ENCODE results near the gene CDH23.
"Not testable (repeated sequence)": the region's sequence is repeated elsewhere in the genome, so short reads cannot be mapped to it uniquely, and the experiment has no call there.

CDH23 gene

GRCh38 chr10:71396711-71397295, at the start of gene CDH23:
Gene CDH23 (plus strand): TSS chr10:71396920. CDS start chr10:71439832, 42,912 bp downstream.
- DNase-seq (ENCODE audit: low read depth): no peak

GRCh38 chr10:71347587-71348395, 48.9 kb upstream of the CDH23 start:
- DNase-seq (ENCODE audit: low read depth): no peak

GRCh38 chr10:71348850-71349249, 47.9 kb upstream of the CDH23 start:
- DNase-seq (ENCODE audit: low read depth): no peak

- no peak for DNase-seq (ENCODE audit: low read depth)
Observed at GRCh38 chr10:71349406-71349805, 47.3 kb upstream of the CDH23 start.

- DNase-seq (ENCODE audit: low read depth): no peak
Observed at GRCh38 chr10:71351087-71351486, 45.6 kb upstream of the CDH23 start.

- no peak for DNase-seq (ENCODE audit: low read depth)
Observed at GRCh38 chr10:71351628-71352319, 44.9 kb upstream of the CDH23 start.

- DNase-seq (ENCODE audit: low read depth): no peak
Observed at GRCh38 chr10:71353639-71354038, 43.1 kb upstream of the CDH23 start.

- no peak for DNase-seq (ENCODE audit: low read depth)
Observed at GRCh38 chr10:71354776-71355175, 41.9 kb upstream of the CDH23 start.

GRCh38 chr10:71355886-71356285, 40.8 kb upstream of the CDH23 start:
- DNase-seq (ENCODE audit: low read depth): no peak

GRCh38 chr10:71357792-71358265, 38.9 kb upstream of the CDH23 start:
- DNase-seq (ENCODE audit: low read depth): no peak

- no peak for DNase-seq (ENCODE audit: low read depth)
Observed at GRCh38 chr10:71358277-71358676, 38.4 kb upstream of the CDH23 start.

GRCh38 chr10:71358906-71359305, 37.8 kb upstream of the CDH23 start:
- DNase-seq (ENCODE audit: low read depth): not testable (repeated sequence)

- no peak for DNase-seq (ENCODE audit: low read depth)
Observed at GRCh38 chr10:71359364-71360046, 37.2 kb upstream of the CDH23 start.

GRCh38 chr10:71360735-71361134, 36.0 kb upstream of the CDH23 start:
- DNase-seq (ENCODE audit: low read depth): no peak

GRCh38 chr10:71361581-71361980, 35.1 kb upstream of the CDH23 start:
- DNase-seq (ENCODE audit: low read depth): no peak

GRCh38 chr10:71362141-71362540, 34.6 kb upstream of the CDH23 start:
- no peak for DNase-seq (ENCODE audit: low read depth)

- DNase-seq (ENCODE audit: low read depth): no peak
Observed at GRCh38 chr10:71363936-71364335, 32.8 kb upstream of the CDH23 start.

GRCh38 chr10:71365366-71365765, 31.4 kb upstream of the CDH23 start:
- no peak for DNase-seq (ENCODE audit: low read depth)

- DNase-seq (ENCODE audit: low read depth): no peak
Observed at GRCh38 chr10:71366690-71367089, 30.0 kb upstream of the CDH23 start.

GRCh38 chr10:71367271-71367670, 29.4 kb upstream of the CDH23 start:
- DNase-seq (ENCODE audit: low read depth): no peak

- no peak for DNase-seq (ENCODE audit: low read depth)
Observed at GRCh38 chr10:71368176-71368575, 28.5 kb upstream of the CDH23 start.

- DNase-seq (ENCODE audit: low read depth): no peak
Observed at GRCh38 chr10:71368643-71369042, 28.1 kb upstream of the CDH23 start.

All from stimulated activated CD8-positive, alpha-beta memory T cell treated with anti-CD3 and anti-CD28 coated beads, Interleukin-12 subunit alpha, Interleukin-12 subunit beta, amount 100 ng/mL, for 1 hour (primary cell).